HUES6 (cell line): ENCODE results near the gene TAS2R38.

Experiments used
- H3K27ac ChIP-seq: 2 replicates; pipeline ENCODE4 v1.7.0; 2013; ENCODE audit warnings: low read depth, mild to moderate bottlenecking, low read length, inconsistent platforms
- H3K27me3 ChIP-seq: 2 replicates; pipeline ENCODE4 v1.6.1; 2013; ENCODE audit warnings: low read length; ENCODE audit not compliant: control insufficient read depth, insufficient read depth
- H3K36me3 ChIP-seq: 2 replicates; pipeline ENCODE4 v1.6.1; 2013; ENCODE audit warnings: low read length; ENCODE audit not compliant: control insufficient read depth, insufficient read depth
- H3K4me1 ChIP-seq: 2 replicates; pipeline ENCODE4 v1.6.1; 2013; ENCODE audit warnings: low read length; ENCODE audit not compliant: control insufficient read depth, insufficient read depth
- H3K4me3 ChIP-seq: 2 replicates; pipeline ENCODE4 v1.5.1; 2013; ENCODE audit warnings: low read depth, low read length
- H3K9ac ChIP-seq: one replicate; pipeline ENCODE4 v1.6.1; 2013; ENCODE audit warnings: mild to moderate bottlenecking, low read length
- H3K9me3 ChIP-seq: 2 replicates; pipeline ENCODE4 v1.6.1; 2013; ENCODE audit warnings: low read depth, low read length; ENCODE audit not compliant: control insufficient read depth, insufficient read depth

The TAS2R38 gene

DNA sequence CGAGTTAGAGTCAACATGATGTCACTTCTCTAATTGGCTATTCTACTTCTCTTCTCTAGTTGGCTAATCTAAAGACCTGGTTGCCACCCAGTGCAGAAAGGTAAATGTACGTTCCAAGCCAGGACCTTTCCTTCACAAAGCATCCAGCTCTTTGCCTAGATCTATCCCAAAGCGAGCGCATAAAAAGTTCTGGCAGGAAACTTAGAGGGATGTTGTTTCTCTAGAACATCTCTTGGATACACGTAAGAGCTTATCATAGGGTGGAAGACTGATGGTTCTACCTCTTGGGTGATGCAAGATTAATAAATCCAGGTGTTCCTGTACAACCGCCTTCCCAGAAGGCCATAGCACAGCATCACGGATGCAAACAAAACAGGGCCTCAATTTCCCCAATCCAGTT lies at the start of gene TAS2R38:
TSS of gene TAS2R38 (minus strand) at position 101 of the 400 bp plus-strand sequence. CDS start at position 17, 84 bp downstream.
- no peaks in the 10 kb centered on the region for H3K27me3 ChIP-seq
- no peak within 1 kb of the TSS for H3K4me3 ChIP-seq
- H3K9ac ChIP-seq: no peak within 1 kb of the TSS
- H3K9me3 ChIP-seq: no peaks in the 10 kb centered on the region
- no peaks in the 10 kb centered on the region for H3K4me1 ChIP-seq
- H3K27ac ChIP-seq: no peak within 1 kb of the TSS
- H3K36me3 ChIP-seq: no peaks in the 10 kb centered on the region

DNA sequence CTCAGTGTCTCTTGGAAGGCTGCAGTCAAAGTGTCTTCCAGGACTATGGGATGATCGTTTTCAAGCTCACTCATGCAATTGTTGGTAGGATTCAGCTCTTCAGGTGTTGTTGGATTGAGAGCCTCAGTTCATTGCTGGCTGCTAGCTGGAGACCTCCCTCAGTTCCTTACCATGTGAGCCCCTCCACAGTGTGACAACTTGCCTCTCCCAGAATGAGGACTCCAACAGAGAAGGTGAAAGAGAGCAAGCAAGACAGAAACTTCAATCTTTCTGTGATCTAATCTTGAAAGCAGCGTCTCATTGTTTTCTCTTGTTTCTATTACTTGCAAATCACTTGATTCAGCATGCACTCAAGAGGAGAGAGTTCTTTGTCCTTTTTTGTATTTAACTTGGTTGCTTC lies 44.6 kb upstream of the TAS2R38 start:
- H3K9me3 ChIP-seq: no peaks in the 10 kb centered on the region
- no peaks in the 10 kb centered on the region for H3K36me3 ChIP-seq
- no peak overlapping the region for H3K9ac ChIP-seq
- H3K27ac ChIP-seq: no peak overlapping the region
- H3K4me1 ChIP-seq: peaks cover 5% of the 10 kb centered on the region; the same call in 1 of the 2 replicates
- H3K4me3 ChIP-seq: no peak overlapping the region
- H3K27me3 ChIP-seq: no peaks in the 10 kb centered on the region

DNA sequence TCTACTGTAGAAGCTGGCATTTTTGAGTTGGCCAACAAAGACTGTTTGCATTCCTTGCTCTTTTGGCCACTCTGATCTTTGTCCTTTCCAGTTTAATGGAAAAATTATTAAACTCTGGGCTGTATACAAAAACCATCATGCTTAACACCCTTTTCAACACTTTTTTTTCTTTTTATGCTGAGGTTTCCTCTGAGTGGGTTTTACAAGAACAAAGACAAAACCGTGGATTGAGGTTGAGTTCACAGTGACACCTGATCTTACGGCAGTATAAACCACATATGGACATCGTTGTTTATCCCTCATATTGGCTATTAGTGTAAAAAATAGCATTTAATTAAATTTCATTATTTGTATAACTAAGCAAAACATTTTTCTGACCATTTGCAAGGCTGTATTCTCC lies 43.9 kb upstream of the TAS2R38 start:
- Histone ChIP-seq H3K9me3 (no peaks in the 10 kb centered on the region), H3K27ac (no peak overlapping the region)

DNA sequence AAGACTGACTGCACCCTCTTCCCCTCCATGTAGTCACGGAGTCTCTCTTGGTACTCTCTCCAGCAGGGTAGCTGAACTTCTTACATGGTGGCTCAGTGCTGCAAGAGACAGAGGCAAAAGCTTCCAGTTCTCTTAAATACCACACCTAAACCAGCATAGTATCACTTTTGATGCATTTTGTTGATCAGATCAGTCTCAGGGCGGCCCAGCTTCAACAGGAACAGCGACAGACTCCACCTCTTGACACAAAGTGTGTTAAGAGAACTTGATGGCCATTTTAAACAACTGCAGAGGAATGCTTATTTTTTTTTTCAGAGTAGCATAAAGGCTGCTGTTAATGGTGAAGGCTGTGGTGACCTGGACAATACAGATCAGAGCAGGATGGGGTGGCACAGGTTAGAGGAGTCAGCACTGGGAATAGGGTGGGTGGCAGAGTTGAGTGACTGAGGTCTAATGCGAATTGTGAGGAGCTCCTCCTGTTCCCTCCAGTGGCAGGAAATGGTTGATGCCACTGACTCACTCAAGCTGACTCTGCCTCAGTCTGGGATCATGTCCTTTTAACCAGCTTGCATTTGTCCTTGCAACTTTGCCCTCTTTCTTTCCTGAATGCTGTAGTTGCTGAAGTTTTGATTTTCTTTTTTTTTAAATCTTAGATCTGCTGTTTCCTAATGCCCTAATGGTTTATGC lies 39.4 kb upstream of the TAS2R38 start:
- Histone ChIP-seq H3K27ac (no peak overlapping the region), H3K36me3 (no peaks in the 10 kb centered on the region), H3K9me3 (no peaks in the 10 kb centered on the region), H3K9ac (no peak overlapping the region), H3K27me3 (no peaks in the 10 kb centered on the region), H3K4me3 (no peak overlapping the region), H3K4me1 (no peaks in the 10 kb centered on the region)

More for the DNA sequence above, 43.9 kb upstream of the TAS2R38 start:
- H3K9ac ChIP-seq: no peak overlapping the region
- H3K4me1 ChIP-seq: peaks cover 5% of the 10 kb centered on the region; the same call in 1 of the 2 replicates
- H3K4me3 ChIP-seq: no peak overlapping the region
- H3K27me3 ChIP-seq: no peaks in the 10 kb centered on the region
- no peaks in the 10 kb centered on the region for H3K36me3 ChIP-seq

DNA sequence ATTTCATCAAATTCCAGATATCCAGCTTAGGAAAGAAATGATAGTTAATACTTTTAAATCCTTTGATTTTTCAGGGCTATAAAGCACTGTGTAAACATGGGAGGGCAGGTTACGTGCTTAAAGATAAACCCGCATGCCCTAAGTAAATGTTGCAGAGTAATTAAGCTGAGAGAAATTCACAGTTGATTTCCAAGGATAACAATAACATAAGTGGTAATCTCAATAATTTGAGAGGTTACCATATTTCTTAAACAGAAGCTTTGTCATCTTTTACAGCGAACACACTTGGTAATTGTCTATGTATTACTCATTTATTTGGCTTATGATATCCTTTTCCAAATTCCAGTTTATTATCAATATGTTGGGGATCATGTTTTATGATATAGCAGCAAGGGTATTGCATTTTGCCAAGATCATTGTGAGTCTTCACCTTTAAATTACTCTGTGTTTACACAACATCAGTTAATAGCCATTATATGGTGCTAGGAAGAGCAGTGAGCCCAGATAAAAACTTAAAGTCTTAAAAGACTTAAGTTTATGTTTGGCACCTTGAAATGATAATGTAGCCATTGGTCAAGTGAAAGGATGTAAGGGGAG lies 37.5 kb upstream of the TAS2R38 start:
- no peaks in the 10 kb centered on the region for H3K9me3 ChIP-seq
- H3K4me1 ChIP-seq: no peaks in the 10 kb centered on the region
- H3K4me3 ChIP-seq: no peak overlapping the region
- no peaks in the 10 kb centered on the region for H3K36me3 ChIP-seq
- no peak overlapping the region for H3K9ac ChIP-seq
- no peak overlapping the region for H3K27ac ChIP-seq
- no peaks in the 10 kb centered on the region for H3K27me3 ChIP-seq

DNA sequence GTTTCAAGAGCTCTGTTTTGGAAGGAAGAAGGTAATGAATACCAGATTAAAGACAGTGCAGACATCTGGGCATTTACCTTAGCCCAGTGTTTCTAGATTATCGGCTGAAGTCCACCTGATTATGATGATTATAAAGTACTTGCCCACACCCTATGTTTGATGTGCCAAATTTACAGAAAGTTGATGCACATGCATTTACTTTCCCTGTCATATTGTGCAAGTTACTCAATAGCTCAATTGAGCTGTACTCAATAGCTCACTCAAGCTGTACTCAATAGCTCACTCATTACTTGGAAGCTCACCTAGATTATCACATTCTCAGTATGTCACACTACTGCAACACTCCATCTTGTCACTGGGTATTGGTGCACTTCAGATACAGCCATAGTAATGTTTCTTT lies 35.6 kb upstream of the TAS2R38 start:
- Histone ChIP-seq H3K9me3 (no peaks in the 10 kb centered on the region), H3K9ac (no peak overlapping the region), H3K4me1 (no peaks in the 10 kb centered on the region), H3K27ac (no peak overlapping the region), H3K27me3 (no peaks in the 10 kb centered on the region), H3K36me3 (no peaks in the 10 kb centered on the region), H3K4me3 (no peak overlapping the region)

- H3K9me3 ChIP-seq: no peaks in the 10 kb centered on the region
- no peaks in the 10 kb centered on the region for H3K4me1 ChIP-seq
- no peak overlapping the region for H3K4me3 ChIP-seq
- H3K9ac ChIP-seq: no peak overlapping the region
- H3K27ac ChIP-seq: no peak overlapping the region
- no peaks in the 10 kb centered on the region for H3K36me3 ChIP-seq
- no peaks in the 10 kb centered on the region for H3K27me3 ChIP-seq
Measured at GRCh38 chr7:142006577-142006976, 33.0 kb upstream of the TAS2R38 start.

GRCh38 chr7:142002179-142002578 lies 28.6 kb upstream of the TAS2R38 start:
- Histone ChIP-seq H3K9me3 (no peaks in the 10 kb centered on the region), H3K27ac (no peak overlapping the region), H3K27me3 (no peaks in the 10 kb centered on the region), H3K9ac (no peak overlapping the region), H3K4me1 (no peaks in the 10 kb centered on the region; the same call in 1 of the 2 replicates), H3K36me3 (no peaks in the 10 kb centered on the region), H3K4me3 (no peak overlapping the region)

DNA sequence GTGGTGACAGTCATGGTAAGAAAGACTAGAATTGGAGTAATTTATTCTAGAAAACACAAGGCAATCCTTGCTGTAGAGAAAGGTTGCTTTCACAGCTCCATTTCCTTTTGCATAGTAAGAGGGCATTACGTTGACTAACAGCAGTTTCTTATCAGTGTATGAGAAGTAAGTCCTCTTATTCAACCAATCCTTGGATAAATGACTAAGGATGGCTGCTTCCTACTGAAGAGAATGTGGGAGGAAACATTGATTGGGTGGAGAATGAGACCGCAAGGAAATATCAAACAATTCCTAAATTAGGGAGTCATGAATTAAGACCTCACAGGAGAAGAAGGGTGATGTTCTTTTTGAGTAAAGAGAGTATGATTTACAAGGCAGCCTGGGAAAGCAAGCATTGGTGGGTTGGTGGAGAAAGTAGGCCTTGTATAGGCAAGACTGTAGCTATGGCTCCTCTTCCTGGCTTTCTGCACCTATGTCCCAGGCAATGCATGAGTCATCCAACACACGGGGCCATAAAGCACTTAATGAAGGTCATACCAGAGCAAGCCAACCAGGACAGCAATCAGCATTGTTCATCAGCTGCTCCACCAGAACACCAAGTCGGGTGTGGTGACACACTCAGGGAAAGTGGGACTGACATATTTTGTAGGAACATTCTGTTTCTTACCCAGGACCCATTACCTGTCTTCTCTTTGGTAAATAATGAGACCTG lies 27.7 kb upstream of the TAS2R38 start:
- H3K27ac ChIP-seq: no peak overlapping the region
- H3K27me3 ChIP-seq: no peaks in the 10 kb centered on the region

GRCh38 chr7:142000244-142000643 lies 26.7 kb upstream of the TAS2R38 start:
- H3K36me3 ChIP-seq: no peaks in the 10 kb centered on the region
- no peaks in the 10 kb centered on the region for H3K27me3 ChIP-seq
- H3K4me3 ChIP-seq: no peak overlapping the region
- H3K27ac ChIP-seq: no peak overlapping the region
- no peaks in the 10 kb centered on the region; the same call in none of the 2 replicates for H3K4me1 ChIP-seq
- H3K9ac ChIP-seq: no peak overlapping the region
- no peaks in the 10 kb centered on the region for H3K9me3 ChIP-seq

More for the DNA sequence above, 27.7 kb upstream of the TAS2R38 start:
- Histone ChIP-seq H3K4me1 (no peaks in the 10 kb centered on the region; the same call in 1 of the 2 replicates), H3K36me3 (no peaks in the 10 kb centered on the region), H3K9ac (no peak overlapping the region), H3K4me3 (no peak overlapping the region), H3K9me3 (no peaks in the 10 kb centered on the region)

DNA sequence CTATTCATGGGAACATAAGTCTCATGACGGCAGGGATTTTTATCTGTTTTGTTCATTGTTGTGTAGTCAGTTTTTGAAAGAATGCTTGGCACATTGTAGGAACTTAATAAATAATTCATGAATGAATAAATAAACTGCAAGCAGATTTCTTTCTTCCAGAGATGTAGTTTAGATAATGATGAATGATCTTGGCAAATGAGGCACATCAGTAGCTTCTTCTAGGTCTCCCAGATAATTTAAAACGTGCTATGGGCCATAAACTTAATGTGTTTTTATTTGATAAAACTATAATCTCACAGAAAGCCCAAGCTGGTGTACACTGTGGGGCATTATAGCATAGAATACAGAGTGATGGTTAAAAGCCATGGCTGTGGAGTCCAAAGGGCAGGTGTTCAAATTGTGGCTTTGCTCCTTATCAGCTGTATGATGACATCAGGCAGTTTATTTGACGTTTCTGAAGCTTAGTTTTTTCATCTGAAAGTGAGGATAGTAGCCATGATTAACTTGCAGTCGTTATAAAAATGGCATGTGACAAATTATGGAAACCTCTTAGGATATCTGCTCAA lies 25.6 kb upstream of the TAS2R38 start:
- Histone ChIP-seq H3K4me3 (no peak overlapping the region), H3K9ac (no peak overlapping the region), H3K36me3 (no peaks in the 10 kb centered on the region), H3K27me3 (no peaks in the 10 kb centered on the region), H3K9me3 (no peaks in the 10 kb centered on the region), H3K27ac (no peak overlapping the region), H3K4me1 (no peaks in the 10 kb centered on the region; the same call in none of the 2 replicates)
